Fibroblast of lung (primary cell): Measurements from ENCODE around the gene TBC1D14.

Experiments used
- EZH2 ChIP-seq: IDR thresholded peaks from 2 replicates; pipeline ENCODE4 v1.5.1; 2012; ENCODE audit warnings: low read length, control low read depth, mild to moderate bottlenecking; ENCODE audit errors: missing control alignments
- TF ChIP-seq, protein P1 (sequence below), 2 donors: IDR thresholded peaks in 1 of 2; conservative IDR thresholded peaks in 1 of 2; 1 replicate in 1 of 2; 2 replicates in 1 of 2; pipeline ENCODE4 v1.5.1; 2011 to 2012; ENCODE audit warnings: low read length in 2 of 2, control low read depth in 1 of 2, inconsistent platforms in 1 of 2, low read depth in 1 of 2, mild to moderate bottlenecking in 1 of 2

DNA sequence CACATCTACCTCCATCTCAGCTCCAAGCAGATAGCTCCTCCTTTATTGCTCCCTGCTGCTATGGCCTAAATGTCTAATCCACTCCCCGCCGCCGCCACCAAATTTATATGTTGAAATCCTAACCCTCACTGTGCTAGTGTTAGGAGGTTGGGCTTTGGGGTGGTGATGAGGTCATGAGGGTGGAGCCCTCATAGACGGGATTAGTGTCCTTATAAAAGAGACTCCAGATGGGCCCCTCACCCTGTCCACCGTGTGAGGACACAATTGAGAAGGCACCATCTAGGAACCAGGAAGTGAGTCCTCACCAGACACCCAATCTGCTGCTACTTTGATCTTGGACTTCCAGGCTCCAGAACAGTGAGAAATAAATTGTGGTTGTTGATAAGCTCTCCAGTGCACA is 13.6 kb upstream of the TBC1D14 start:
- TF ChIP-seq, protein P1, sequence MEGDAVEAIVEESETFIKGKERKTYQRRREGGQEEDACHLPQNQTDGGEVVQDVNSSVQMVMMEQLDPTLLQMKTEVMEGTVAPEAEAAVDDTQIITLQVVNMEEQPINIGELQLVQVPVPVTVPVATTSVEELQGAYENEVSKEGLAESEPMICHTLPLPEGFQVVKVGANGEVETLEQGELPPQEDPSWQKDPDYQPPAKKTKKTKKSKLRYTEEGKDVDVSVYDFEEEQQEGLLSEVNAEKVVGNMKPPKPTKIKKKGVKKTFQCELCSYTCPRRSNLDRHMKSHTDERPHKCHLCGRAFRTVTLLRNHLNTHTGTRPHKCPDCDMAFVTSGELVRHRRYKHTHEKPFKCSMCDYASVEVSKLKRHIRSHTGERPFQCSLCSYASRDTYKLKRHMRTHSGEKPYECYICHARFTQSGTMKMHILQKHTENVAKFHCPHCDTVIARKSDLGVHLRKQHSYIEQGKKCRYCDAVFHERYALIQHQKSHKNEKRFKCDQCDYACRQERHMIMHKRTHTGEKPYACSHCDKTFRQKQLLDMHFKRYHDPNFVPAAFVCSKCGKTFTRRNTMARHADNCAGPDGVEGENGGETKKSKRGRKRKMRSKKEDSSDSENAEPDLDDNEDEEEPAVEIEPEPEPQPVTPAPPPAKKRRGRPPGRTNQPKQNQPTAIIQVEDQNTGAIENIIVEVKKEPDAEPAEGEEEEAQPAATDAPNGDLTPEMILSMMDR (conservative IDR thresholded peaks at IDR 0.05 in 1 of 2, IDR thresholded peaks at IDR 0.05 in 1 of 2; ENCODE audit: low read depth in 1 of 2, low read length in 2 of 2), result no peak
- TF ChIP-seq EZH2, result no peak
